H1 (cell line): ENCODE measurements around the gene ABHD12. TPM values are rescaled to one million over a fixed set of nuclear protein-coding genes. Genes with fewer than 3 reads are reported as not detected.

ENCODE experiments used
- CTCF ChIA-PET: fragments of 300-600 bp; sonication (Branson Sonifier 250); formaldehyde crosslinking; loops from one replicate; lab custom pipeline; 2021; ENCODE audit not compliant: partially characterized antibody; lab: Charles Lee
- POLR2A ChIA-PET: fragments of 300-600 bp; sonication (Branson Sonifier 250); formaldehyde crosslinking; loops from one replicate; lab custom pipeline; 2021; ENCODE audit warnings: inconsistent platforms; ENCODE audit not compliant: partially characterized antibody; lab: Charles Lee
- DNase-seq, 2 experiments: peaks; one replicate each; pipeline versions ENCODE4 v3.0.0 to v3.0.0-alpha.2; 2010 to 2022; ENCODE audit warnings: low spot score in 2 of 2, low read depth in 1 of 2, mixed read lengths in 1 of 2
- FAIRE-seq: peaks from 2 replicates; lab custom pipeline; 2011; peaks lifted over from hg19 to GRCh38; lab: Jason Lieb, UNC
- H2AFZ ChIP-seq: 2 replicates; pipeline ENCODE4 v1.8.1; 2012; ENCODE audit warnings: low read length, inconsistent platforms
- H2AK5ac ChIP-seq: 2 replicates; pipeline ENCODE4 v1.6.1; 2013; ENCODE audit warnings: low read depth, low read length
- H2BK120ac ChIP-seq: replicated peaks from 2 replicates; pipeline ENCODE3; 2013; ENCODE audit warnings: low read depth, low read length, inconsistent platforms
- H2BK12ac ChIP-seq: 2 replicates; pipeline ENCODE4 v1.6.1; 2013; ENCODE audit warnings: low read depth, low read length
- H2BK15ac ChIP-seq: 2 replicates; pipeline ENCODE4 v1.6.1; 2013; ENCODE audit warnings: low read length
- H2BK20ac ChIP-seq: 2 replicates; pipeline ENCODE4 v1.6.1; 2013; ENCODE audit warnings: low read length
- H2BK5ac ChIP-seq: 2 replicates; pipeline ENCODE4 v1.6.1; 2013; ENCODE audit warnings: low read depth, low read length
- H3K14ac ChIP-seq: 2 replicates; pipeline ENCODE4 v1.6.1; 2013; ENCODE audit warnings: inconsistent platforms; ENCODE audit not compliant: insufficient read length
- H3K18ac ChIP-seq: 2 replicates; pipeline ENCODE4 v1.6.1; 2013; ENCODE audit warnings: low read length; ENCODE audit errors: extremely low read depth
- H3K23ac ChIP-seq: 2 replicates; pipeline ENCODE4 v1.6.1; 2013; ENCODE audit warnings: inconsistent platforms; ENCODE audit not compliant: insufficient read length
- H3K23me2 ChIP-seq: 2 replicates; pipeline ENCODE4 v1.6.1; 2013; ENCODE audit warnings: low read depth, low read length
- H3K27ac ChIP-seq: 2 replicates; pipeline ENCODE4 v1.6.1; 2011; ENCODE audit warnings: low read depth, low read length, inconsistent platforms
- H3K27me3 ChIP-seq, 4 experiments: replicated peaks in 1 of 4; 1 replicate in 1 of 4; 2 replicates in 3 of 4; pipeline versions ENCODE4 v1.6.1 to v1.8.1; 2011 to 2013; ENCODE audit warnings: low read length in 3 of 4, mild to moderate bottlenecking in 3 of 4, inconsistent platforms in 2 of 4, mixed read lengths in 2 of 4, moderate library complexity in 1 of 4; ENCODE audit not compliant: control insufficient read depth in 3 of 4, insufficient read depth in 3 of 4; ENCODE audit errors: extremely low read depth in 1 of 4
- H3K36me3 ChIP-seq, 4 experiments: 2 replicates each; pipeline versions ENCODE4 v1.6.1 to v1.8.1; 2011 to 2013; ENCODE audit warnings: mild to moderate bottlenecking in 4 of 4, low read length in 3 of 4, moderate library complexity in 2 of 4, control low read depth in 1 of 4, inconsistent platforms in 1 of 4; ENCODE audit not compliant: insufficient read depth in 4 of 4, control insufficient read depth in 2 of 4
- H3K4ac ChIP-seq: replicated peaks from 2 replicates; pipeline ENCODE3; 2013; ENCODE audit warnings: low read length, low read depth, mixed read lengths, inconsistent platforms; ENCODE audit not compliant: insufficient read length
- H3K4me1 ChIP-seq, 4 experiments: replicated peaks in 1 of 4; 1 replicate in 1 of 4; 2 replicates in 3 of 4; pipeline versions ENCODE4 v1.6.1 to v1.8.1; 2011 to 2013; ENCODE audit warnings: low read length in 3 of 4, inconsistent platforms in 2 of 4, mixed read lengths in 1 of 4; ENCODE audit not compliant: insufficient read depth in 4 of 4, control insufficient read depth in 3 of 4
- H3K4me2 ChIP-seq, 2 experiments: 2 replicates each; pipeline versions ENCODE4 v1.6.1 to v1.8.1; 2011 to 2013; ENCODE audit warnings: low read depth in 2 of 2, low read length in 2 of 2, control low read depth in 1 of 2, inconsistent platforms in 1 of 2, mild to moderate bottlenecking in 1 of 2; ENCODE audit not compliant: insufficient read depth in 1 of 2
- H3K4me3 ChIP-seq, 4 experiments: fragments of 200-600, 300-600 bp in 1 of 4; sonication (generic), shearing (Covaris generic), sonication (Bioruptor Twin) in 1 of 4; 2 replicates each; pipeline versions ENCODE4 v1.5.1 to v1.8.1; 2011 to 2016; ENCODE audit warnings: low read length in 4 of 4, low read depth in 3 of 4, control low read depth in 2 of 4, inconsistent platforms in 2 of 4, mild to moderate bottlenecking in 2 of 4, mixed read lengths in 1 of 4, moderate library complexity in 1 of 4; ENCODE audit not compliant: insufficient read depth in 2 of 4; ENCODE audit errors: extremely low read depth in 1 of 4
- H3K56ac ChIP-seq: replicated peaks from 2 replicates; pipeline ENCODE3; 2013; ENCODE audit warnings: low read depth, mild to moderate bottlenecking, mixed read lengths, low read length, inconsistent platforms; ENCODE audit not compliant: insufficient read length
- H3K79me1 ChIP-seq: 2 replicates; pipeline ENCODE4 v1.6.1; 2013; ENCODE audit warnings: low read depth, low read length, control low read depth
- H3K79me2 ChIP-seq, 2 experiments: 2 replicates each; pipeline versions ENCODE4 v1.6.1 to v1.8.1; 2012 to 2013; ENCODE audit warnings: low read length in 2 of 2, mild to moderate bottlenecking in 2 of 2, inconsistent platforms in 1 of 2; ENCODE audit not compliant: insufficient read depth in 2 of 2, control insufficient read depth in 1 of 2
- H3K9ac ChIP-seq, 4 experiments: replicated peaks in 1 of 4; 1 replicate in 1 of 4; 2 replicates in 3 of 4; pipeline versions ENCODE4 v1.6.1 to v1.8.1; 2011 to 2013; ENCODE audit warnings: low read depth in 3 of 4, low read length in 3 of 4, control low read depth in 2 of 4, mild to moderate bottlenecking in 2 of 4, moderate library complexity in 2 of 4, inconsistent platforms in 1 of 4; ENCODE audit errors: extremely low read depth in 1 of 4
- H3K9me3 ChIP-seq, 2 experiments: 2 replicates each; pipeline versions ENCODE4 v1.6.1 to v1.8.1; 2012 to 2013; ENCODE audit warnings: mild to moderate bottlenecking in 2 of 2, moderate library complexity in 2 of 2, control low read depth in 1 of 2, inconsistent platforms in 1 of 2, low read depth in 1 of 2, low read length in 1 of 2, mixed read lengths in 1 of 2; ENCODE audit not compliant: insufficient read depth in 2 of 2
- H4K20me1 ChIP-seq, 2 experiments: replicated peaks in 1 of 2; 2 replicates each; pipeline versions ENCODE3 to v1.8.1; 2011 to 2013; ENCODE audit warnings: inconsistent platforms in 2 of 2, low read length in 2 of 2, mild to moderate bottlenecking in 1 of 2; ENCODE audit not compliant: insufficient read depth in 2 of 2, control insufficient read depth in 1 of 2
- H4K5ac ChIP-seq: 2 replicates; pipeline ENCODE4 v1.6.1; 2013; ENCODE audit warnings: low read length, low read depth, mixed read lengths, inconsistent platforms; ENCODE audit not compliant: insufficient read length
- H4K8ac ChIP-seq: 2 replicates; pipeline ENCODE4 v1.8.0; 2013; ENCODE audit warnings: mild to moderate bottlenecking, moderate library complexity, low read length, inconsistent platforms; ENCODE audit not compliant: insufficient read depth; ENCODE audit errors: extremely low read depth
- H4K91ac ChIP-seq: replicated peaks from 2 replicates; pipeline ENCODE3; 2013; ENCODE audit warnings: low read length, mixed read lengths, inconsistent platforms; ENCODE audit not compliant: insufficient read length
- WGBS, 2 experiments: shearing (Covaris generic) in 1 of 2; methylation state at CpG; one replicate each; pipeline versions ENCODE4 v1.1.6 to v1.1.7; 2013 to 2015; ENCODE audit warnings: low lambda C conversion rate in 2 of 2, mixed read lengths in 2 of 2, inconsistent platforms in 1 of 2, low coverage in 1 of 2, missing lambda C conversion rate in 1 of 2; ENCODE audit not compliant: insufficient replicate concordance in 2 of 2, insufficient coverage in 1 of 2, insufficient read length in 1 of 2; ENCODE audit errors: extremely low coverage in 1 of 2, missing lambda C conversion rate in 1 of 2; 5-methylcytosine and 5-hydroxymethylcytosine counted together
- polyA plus RNA-seq, 7 experiments: library from polyadenylated mRNA; depleted of rRNA in 3 of 7; stranded (reverse) in 5 of 7; unstranded in 2 of 7; fragments of >200 nt in 5 of 7; fragments of 200-250 nt in 2 of 7; gene quantifications; 1 replicate in 5 of 7; 2 replicates in 1 of 7; 4 replicates in 1 of 7; pipeline versions ENCODE4 v1.2.1 to v1.2.3, GENCODE V29; 2011 to 2013; ENCODE audit warnings: missing spikeins in 2 of 7, mixed read lengths in 2 of 7
- total RNA-seq: library from RNA; stranded (reverse); fragmentation: NEBNext Ultra II Directional; extraction: Animal tissue kit (Norgen Biotek cat#: 25700); gene quantifications from 2 replicates; pipeline ENCODE4 v1.2.1, GENCODE V29; 2021

The ABHD12 gene
- total and polyA plus RNA-seq, 2 of the 8 experiments (the other 6 are each of a cell fraction or from before 2014, with no cell fraction given): 31.3 to 59.5 TPM

- Histone ChIP-seq H3K9ac (no peak overlapping the region), H3K14ac (no peak overlapping the region), H3K27ac (no peak overlapping the region), H3K18ac (no peak overlapping the region), H2AFZ (no peak overlapping the region), H3K36me3 (no peaks in the 10 kb centered on the region), H3K56ac (no peak overlapping the region), H3K4ac (no peak overlapping the region), H3K79me1 (peaks cover 22% of the 10 kb centered on the region), H3K9me3 (no peaks in the 10 kb centered on the region), H4K91ac (no peak overlapping the region), H2AK5ac (no peak overlapping the region), H4K8ac (no peak overlapping the region), H2BK15ac (no peak overlapping the region), H3K79me2 (peaks cover 11 to 82% of the 10 kb centered on the region in 2 experiments; a peak in 3 of 4 replicates), H2BK12ac (no peak overlapping the region), H3K23me2 (no peaks in the 10 kb centered on the region), H4K5ac (no peak overlapping the region), H3K27me3 (no peaks in the 10 kb centered on the region), H2BK20ac (no peak overlapping the region), H4K20me1 (peaks cover 4 to 13% of the 10 kb centered on the region in 2 experiments), H3K4me2 (no peak overlapping the region), H2BK120ac (no peak overlapping the region), H3K4me1 (peaks cover 0 to 3% (median 2%) of the 10 kb centered on the region in 4 experiments; a peak in 4 of 7 replicates), H3K4me3 (no peak overlapping the region), H2BK5ac (no peak overlapping the region), H3K23ac (no peak overlapping the region)
- FAIRE-seq (no peak), DNase-seq (no peak)
- WGBS, 2 experiments: 91% methylated on average over 2 of the region's 2 CpGs; no CpG with 5 or more reads in 1 of the 2 experiments
- ChIA-PET CTCF (interaction anchor here (1.0 kb wide), 1 partner anchor 38 kb away, joined by 3 read pairs; no protein-coding TSS in a partner anchor), POLR2A (interaction anchor here (2.2 kb wide), 1 partner anchor 18 kb away, joined by 7 read pairs; no protein-coding TSS in a partner anchor)
These were observed 15.8 kb downstream of the ABHD12 start for GRCh38 chr20:25374842-25375241.
